Panc1 (cell line): ENCODE results near the gene NYAP1. TPM values are rescaled to one million over a fixed set of nuclear protein-coding genes. Genes with fewer than 3 reads are reported as not detected.

Experiments used
- ATAC-seq: fragments of 200-7000 bp; cut with Tn5 transposase; 2 replicates; pipeline ENCODE4 v1.9.1; 2020; ENCODE audit warnings: mild to moderate bottlenecking, moderate library complexity
- BruUV-seq: library from RNA; stranded (reverse); fragments of 400-500 nt; replicated peaks from 2 replicates; lab custom pipeline; 2021; lab: Mats Ljungman, UMichigan
- CTCF ChIA-PET: fragments of 300-600 bp; sonication (Branson Sonifier 250); formaldehyde crosslinking; loops from one replicate; lab custom pipeline; 2022; ENCODE audit warnings: antibody characterized with exemption; lab: Charles Lee
- POLR2A ChIA-PET: fragments of 300-600 bp; sonication (Branson Sonifier 250); formaldehyde crosslinking; loops from one replicate; lab custom pipeline; 2022; ENCODE audit warnings: antibody characterized with exemption; lab: Charles Lee
- DNase-seq: peaks from one replicate; pipeline ENCODE4 v3.0.0-alpha.2; 2010; ENCODE audit warnings: low read depth, low spot score
- H3K27ac ChIP-seq: 2 replicates; pipeline ENCODE4 v1.5.1; 2011; ENCODE audit warnings: mild to moderate bottlenecking, low read length, inconsistent platforms
- H3K27me3 ChIP-seq: fragments of 200-500 bp; sonication (Bioruptor generic); 2 replicates; pipeline ENCODE4 v1.6.0; 2014; ENCODE audit warnings: low read length, inconsistent platforms; ENCODE audit not compliant: control insufficient read depth, insufficient read depth
- H3K36me3 ChIP-seq: fragments of 200-500 bp; sonication (Bioruptor generic); 2 replicates; pipeline ENCODE4 v1.5.1; 2014; ENCODE audit warnings: inconsistent platforms, mild to moderate bottlenecking, low read length, moderate library complexity; ENCODE audit not compliant: control insufficient read depth, insufficient read depth
- H3K4me1 ChIP-seq: 2 replicates; pipeline ENCODE4 v1.5.1; 2011; ENCODE audit warnings: inconsistent platforms, mild to moderate bottlenecking, low read length, moderate library complexity; ENCODE audit not compliant: control insufficient read depth, insufficient read depth
- H3K4me3 ChIP-seq, 2 experiments: 2 replicates each; pipeline ENCODE4 v1.5.1; 2011 to 2012; ENCODE audit warnings: low read depth in 2 of 2, low read length in 2 of 2, mild to moderate bottlenecking in 2 of 2, inconsistent platforms in 1 of 2, moderate library complexity in 1 of 2
- H3K9me3 ChIP-seq: fragments of 200-500 bp; sonication (Bioruptor generic); 2 replicates; pipeline ENCODE4 v1.5.1; 2014; ENCODE audit warnings: low read depth, mild to moderate bottlenecking, inconsistent platforms, low read length, moderate library complexity; ENCODE audit not compliant: control insufficient read depth, insufficient read depth
- CTCF ChIP-seq: fragments of 450-650 bp; IDR thresholded peaks from 2 replicates; pipeline ENCODE4 v1.5.1; 2017; ENCODE audit warnings: mild to moderate bottlenecking
- POLR2AphosphoS5 ChIP-seq: IDR thresholded peaks from 2 replicates; pipeline ENCODE4 v1.6.1; 2012; ENCODE audit warnings: mild to moderate bottlenecking, low read depth, low read length, moderate library complexity
- REST ChIP-seq, 2 experiments: IDR thresholded peaks; 2 replicates each; pipeline ENCODE4 v1.6.1; 2011 to 2012; ENCODE audit warnings: low read depth in 2 of 2, control low read depth in 1 of 2, low read length in 1 of 2, mild to moderate bottlenecking in 1 of 2, moderate library complexity in 1 of 2; ENCODE audit not compliant: insufficient read depth in 1 of 2
- SIN3A ChIP-seq: IDR thresholded peaks from 2 replicates; pipeline ENCODE4 v1.6.1; 2012; ENCODE audit warnings: low read depth, mild to moderate bottlenecking, low read length, moderate library complexity, borderline replicate concordance; ENCODE audit not compliant: insufficient read depth
- TCF7L2 ChIP-seq: IDR thresholded peaks from 2 replicates; pipeline ENCODE4 v1.6.1; 2011; ENCODE audit warnings: mild to moderate bottlenecking, low read depth, low read length, inconsistent platforms
- in situ Hi-C: cut with HindIII; loops from 2 replicates; pipeline ENCODE4 v1.10.0; 2016; ENCODE audit warnings: low sequenced_read_pairs, low pct_unique_long_range_greater_than_20kb
- intact Hi-C: fragments of 100-400 bp; cut with micrococcal nuclease; formaldehyde crosslinking; loops from one replicate; pipeline ENCODE4 v1.10.0; 2022; ENCODE audit not compliant: unreplicated experiment
- total RNA-seq: library from RNA; stranded (reverse); gene quantifications from one replicate; pipeline ENCODE4 v1.2.1, GENCODE V29; 2021; ENCODE audit not compliant: unreplicated experiment

The NYAP1 gene
- total RNA-seq, 1 experiment from 2014 or later = 4.0 TPM

GRCh38 chr7:100455206-100455605 lies 28.5 kb upstream of the NYAP1 start:
- in situ Hi-C loops = no loop called here
- ChIA-PET POLR2A (interaction anchor here (0.5 to 0.6 kb wide), 2 partner anchors 35 to 434 kb away, joined by 3 read pairs; partner anchors contain the start of gene UFSP1), CTCF (interaction anchor here (0.7 to 1.8 kb wide), 2 partner anchors 104 to 171 kb away, joined by 3 to 7 read pairs; no protein-coding TSS in a partner anchor)

GRCh38 chr7:100456562-100456961 lies 27.2 kb upstream of the NYAP1 start:
- BruUV-seq = no TSS peak
- no peak for ATAC-seq
- H3K27ac ChIP-seq = no peak overlapping the region
- no peak for DNase-seq
- no peaks in the 10 kb centered on the region for H3K36me3 ChIP-seq
- intact Hi-C loops (no loop called here), in situ Hi-C loops (no loop called here)
- ChIA-PET CTCF (interaction anchor here (1.8 kb wide), 1 partner anchor 103 kb away, joined by 3 read pairs; no protein-coding TSS in a partner anchor), POLR2A (no interaction called here)
- H3K4me1 ChIP-seq = no peaks in the 10 kb centered on the region
- TF ChIP-seq POLR2AphosphoS5 (no peak), SIN3A (no peak), CTCF (no peak), TCF7L2 (no peak), REST (IDR thresholded peaks at IDR 0.05; ENCODE audit: insufficient read depth in 1 of 2, low read depth in 2 of 2, low read length in 1 of 2) (no peak)
- no peaks in the 10 kb centered on the region for H3K9me3 ChIP-seq
- H3K4me3 ChIP-seq = no peak overlapping the region
- H3K27me3 ChIP-seq = no peaks in the 10 kb centered on the region

More at GRCh38 chr7:100455206-100455605, 28.5 kb upstream of the NYAP1 start:
- intact Hi-C loops = no loop called here
- DNase-seq = no peak
- ATAC-seq = no peak
- Histone ChIP-seq H3K9me3 (no peaks in the 10 kb centered on the region), H3K36me3 (no peaks in the 10 kb centered on the region), H3K4me1 (no peaks in the 10 kb centered on the region), H3K27ac (no peak overlapping the region), H3K4me3 (no peak overlapping the region), H3K27me3 (no peaks in the 10 kb centered on the region)
- TF ChIP-seq CTCF = no peak
- no peak for TF ChIP-seq SIN3A
- TF ChIP-seq REST (IDR thresholded peaks at IDR 0.05; ENCODE audit: insufficient read depth in 1 of 2, low read depth in 2 of 2, low read length in 1 of 2) = no peak
- TF ChIP-seq POLR2AphosphoS5 = no peak
- TF ChIP-seq TCF7L2 = no peak
- BruUV-seq = no TSS peak
